Iris pigment epithelial cell (primary cell): ENCODE results near the gene ZFAND2B.
A peak's percentile ranks its signal among the peaks of the same experiment; 100 is the strongest.
"Not testable (repeated sequence)": the region's sequence is repeated elsewhere in the genome, so short reads cannot be mapped to it uniquely, and the experiment has no call there.

ENCODE experiments used
- DNase-seq: peaks from one replicate; pipeline ENCODE4 v3.0.0-alpha.2; 2011; ENCODE audit warnings: low read depth

Gene ZFAND2B

GRCh38 chr2:219250049-219250781 lies 43.6 kb downstream of the ZFAND2B start:
- DNase-seq = no peak

- no peak for DNase-seq
These were observed 45.1 kb downstream of the ZFAND2B start for GRCh38 chr2:219251656-219252055.

GRCh38 chr2:219252084-219252483 lies 45.5 kb downstream of the ZFAND2B start:
- no peak for DNase-seq

GRCh38 chr2:219252570-219252899 lies 46.0 kb downstream of the ZFAND2B start:
- DNase-seq = peak; percentile 26

- peak; percentile 69 for DNase-seq
These were observed 46.5 kb downstream of the ZFAND2B start, which contains the start of gene TUBA4B for GRCh38 chr2:219252900-219253752. Gene TUBA4B, plus strand, starts transcription at chr2:219253243. Its CDS starts 165 bp downstream, at chr2:219253408.

- DNase-seq = peak; percentile 55
These were observed 47.4 kb downstream of the ZFAND2B start, which contains the start of gene TUBA4A for GRCh38 chr2:219253753-219254589. Gene TUBA4A, minus strand, starts transcription at chr2:219253918. Its CDS starts 60 bp downstream, at chr2:219253858.

GRCh38 chr2:219254590-219255201 lies 48.1 kb downstream of the ZFAND2B start:
- DNase-seq = peak; percentile 29

- DNase-seq = not testable (repeated sequence)
These were observed 52.4 kb downstream of the ZFAND2B start for GRCh38 chr2:219258942-219259341.
